Measurements from ENCODE around the gene CLTCL1. TPM values are rescaled to one million over a fixed set of nuclear protein-coding genes. Genes with fewer than 3 reads are reported as not detected.

The CLTCL1 gene
- total RNA-seq, 4 donors from 2014 or later: 3.8 to 8.6 (median 5.6) TPM

- H3K27ac ChIP-seq: no peak overlapping the region
- H3K27me3 ChIP-seq: no peaks in the 10 kb centered on the region
- H3K36me3 ChIP-seq: peaks cover 0 to 38% (median 16%) of the 10 kb centered on the region in 4 donors
- H3K4me3 ChIP-seq: no peak overlapping the region
- H3K4me1 ChIP-seq: peaks cover 8 to 15% (median 11%) of the 10 kb centered on the region in 4 donors
- 91% methylated on average over 5 of the region's 5 CpGs; no CpG with 5 or more reads in 1 of the 2 donors for WGBS, 2 donors (ENCODE audit: low coverage in 1 of 2)
- no peaks in the 10 kb centered on the region for H3K9me3 ChIP-seq
- intact Hi-C loops (cut with DNase I; ENCODE audit: low total_unique reads) (no loop called here), in situ Hi-C loops (cut with MboI; ENCODE audit: low pct_ligation_motif_present in 1 of 4, low pct_unique_long_range_greater_than_20kb in 1 of 4, low sequenced_read_pairs in 3 of 4) (loop anchor here in 1 of 4 donors (25.0 kb wide), 1 partner anchor 497 kb away; no protein-coding TSS in a partner anchor)
- no peak for DNase-seq
- no peak for TF ChIP-seq CTCF (IDR thresholded peaks at IDR 0.05)
- TF ChIP-seq POLR2A (IDR thresholded peaks at IDR 0.05): no peak
- TF ChIP-seq EP300 (IDR thresholded peaks at IDR 0.05; ENCODE audit: low read depth): no peak
- TF ChIP-seq POLR2AphosphoS5 (IDR thresholded peaks at IDR 0.05): no peak
Observed at GRCh38 chr22:19139974-19140373, 151.5 kb downstream of the CLTCL1 start.

DNA sequence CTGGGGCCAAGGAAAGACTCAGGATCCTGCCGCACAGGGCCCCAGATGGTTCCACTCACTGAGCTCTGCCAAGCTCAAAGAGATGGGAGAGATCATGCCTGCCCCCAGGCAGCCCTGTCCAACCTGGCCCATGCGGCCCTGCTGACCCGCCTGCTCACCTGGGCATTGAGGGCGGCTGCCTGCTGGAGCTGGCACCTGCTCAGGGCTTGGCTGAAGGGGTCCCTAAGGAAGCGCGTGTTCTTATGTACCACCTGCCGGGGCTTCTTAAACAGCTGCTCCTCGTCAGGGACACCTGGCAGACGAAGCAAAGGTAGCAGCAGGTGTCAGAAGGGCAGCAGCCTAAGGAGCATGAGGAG, 152.5 kb downstream of the CLTCL1 start:
- peaks cover 8% of the 10 kb centered on the region in 4 donors for H3K4me1 ChIP-seq
- intact Hi-C loops (cut with DNase I; ENCODE audit: low total_unique reads) (no loop called here), in situ Hi-C loops (cut with MboI; ENCODE audit: low pct_ligation_motif_present in 1 of 4, low pct_unique_long_range_greater_than_20kb in 1 of 4, low sequenced_read_pairs in 3 of 4) (loop anchor here in 1 of 4 donors (25.0 kb wide), 1 partner anchor 498 kb away; no protein-coding TSS in a partner anchor)
- no peak overlapping the region for H3K27ac ChIP-seq
- no peak overlapping the region for H3K4me3 ChIP-seq
- 97% methylated on average over 9 of the region's 9 CpGs; no CpG with 5 or more reads in 1 of the 2 donors for WGBS, 2 donors (ENCODE audit: low coverage in 1 of 2)
- no peaks in the 10 kb centered on the region for H3K9me3 ChIP-seq
- H3K36me3 ChIP-seq: peaks cover 0 to 42% (median 18%) of the 10 kb centered on the region in 4 donors
- TF ChIP-seq POLR2A (IDR thresholded peaks at IDR 0.05) (no peak), CTCF (IDR thresholded peaks at IDR 0.05) (no peak), EP300 (IDR thresholded peaks at IDR 0.05; ENCODE audit: low read depth) (no peak), POLR2AphosphoS5 (IDR thresholded peaks at IDR 0.05) (no peak)
- no peak for DNase-seq
- H3K27me3 ChIP-seq: no peaks in the 10 kb centered on the region

- Histone ChIP-seq H3K4me1 (peaks cover 2 to 4% (median 3%) of the 10 kb centered on the region in 4 donors), H3K27ac (no peak overlapping the region), H3K27me3 (no peaks in the 10 kb centered on the region), H3K9me3 (no peaks in the 10 kb centered on the region), H3K4me3 (no peak overlapping the region), H3K36me3 (peaks cover 0 to 45% (median 21%) of the 10 kb centered on the region in 4 donors)
- in situ Hi-C loops (cut with MboI; ENCODE audit: low pct_ligation_motif_present in 1 of 4, low pct_unique_long_range_greater_than_20kb in 1 of 4, low sequenced_read_pairs in 3 of 4) (loop anchor here in 1 of 4 donors (25.0 kb wide), 1 partner anchor 499 kb away; no protein-coding TSS in a partner anchor), intact Hi-C loops (cut with DNase I; ENCODE audit: low total_unique reads) (no loop called here)
- no peak for DNase-seq
- no peak for TF ChIP-seq CTCF (IDR thresholded peaks at IDR 0.05)
- TF ChIP-seq EP300 (IDR thresholded peaks at IDR 0.05; ENCODE audit: low read depth): no peak
- no peak for TF ChIP-seq POLR2A (IDR thresholded peaks at IDR 0.05)
- TF ChIP-seq POLR2AphosphoS5 (IDR thresholded peaks at IDR 0.05): no peak
- WGBS, 2 donors (ENCODE audit: low coverage in 1 of 2): 90% methylated on average over 15 of the region's 15 CpGs; no CpG with 5 or more reads in 1 of the 2 donors
Observed at GRCh38 chr22:19138217-19139000, 153.1 kb downstream of the CLTCL1 start.

DNA sequence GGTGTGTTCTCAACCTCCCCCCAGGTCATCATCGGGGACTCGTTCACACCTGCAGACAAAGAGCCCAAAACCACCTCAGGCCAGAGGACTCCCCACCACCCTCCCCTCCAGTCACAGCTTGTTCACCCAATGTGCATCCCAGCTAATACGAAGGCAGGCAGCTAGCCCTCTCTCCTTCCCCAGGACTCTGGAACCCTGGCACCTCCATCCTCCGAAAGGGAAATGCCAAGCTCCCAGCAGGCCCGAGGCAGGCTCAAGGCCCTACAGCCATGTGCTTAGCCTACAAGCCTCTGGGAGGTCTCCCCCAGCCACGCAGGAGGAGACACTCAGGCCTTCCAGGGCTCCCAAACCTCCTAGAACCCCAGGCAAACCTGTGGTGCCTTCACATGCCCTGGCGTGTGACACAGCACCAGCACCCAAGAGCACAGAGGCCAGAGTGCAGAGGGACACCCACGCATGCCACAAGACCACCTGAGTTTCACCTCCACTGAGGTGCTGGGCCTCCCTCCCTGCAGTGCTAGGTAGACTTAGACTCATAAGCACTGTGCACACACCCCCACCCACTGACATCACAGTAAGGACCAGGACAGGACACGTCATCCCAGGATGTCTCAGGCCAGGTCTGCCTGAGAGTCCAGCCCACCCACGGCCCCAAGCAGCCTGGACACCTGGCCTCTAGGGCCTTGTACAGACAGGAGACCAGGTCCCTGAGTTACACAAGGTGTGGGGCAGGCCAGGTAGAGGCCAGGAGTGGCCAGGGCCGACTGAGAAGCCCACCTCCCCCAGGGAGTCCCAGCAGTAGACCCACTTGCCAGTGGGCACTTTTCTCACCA, 153.9 kb downstream of the CLTCL1 start:
- no peak for TF ChIP-seq EP300 (IDR thresholded peaks at IDR 0.05; ENCODE audit: low read depth)
- no peak for TF ChIP-seq CTCF (IDR thresholded peaks at IDR 0.05)
- TF ChIP-seq POLR2AphosphoS5 (IDR thresholded peaks at IDR 0.05): no peak
- no peak for TF ChIP-seq POLR2A (IDR thresholded peaks at IDR 0.05)
- 95% methylated on average over 11 of the region's 11 CpGs; no CpG with 5 or more reads in 1 of the 2 donors for WGBS, 2 donors (ENCODE audit: low coverage in 1 of 2)
- no peaks in the 10 kb centered on the region for H3K27me3 ChIP-seq
- H3K36me3 ChIP-seq: peaks cover 0 to 45% (median 21%) of the 10 kb centered on the region in 4 donors
- in situ Hi-C loops (cut with MboI; ENCODE audit: low pct_ligation_motif_present in 1 of 4, low pct_unique_long_range_greater_than_20kb in 1 of 4, low sequenced_read_pairs in 3 of 4): loop anchor here in 1 of 4 donors (25.0 kb wide), 1 partner anchor 500 kb away; no protein-coding TSS in a partner anchor
- no peak for DNase-seq
- no peaks in the 10 kb centered on the region for H3K4me1 ChIP-seq
- no peaks in the 10 kb centered on the region for H3K9me3 ChIP-seq
- no peak overlapping the region for H3K4me3 ChIP-seq
- intact Hi-C loops (cut with DNase I; ENCODE audit: low total_unique reads): no loop called here
- H3K27ac ChIP-seq: no peak overlapping the region
